NCI-H748 treated with DMSO at 0.1 percent for 48 hours (cell line): ENCODE results near the gene LRP10.
"Not testable (repeated sequence)": the region's sequence is repeated elsewhere in the genome, so short reads cannot be mapped to it uniquely, and the experiment has no call there.

Source experiments
- DNase-seq: peaks from one replicate; lab custom pipeline; 2025; lab: John Stamatoyannopoulos, UW

LRP10 gene

DNA sequence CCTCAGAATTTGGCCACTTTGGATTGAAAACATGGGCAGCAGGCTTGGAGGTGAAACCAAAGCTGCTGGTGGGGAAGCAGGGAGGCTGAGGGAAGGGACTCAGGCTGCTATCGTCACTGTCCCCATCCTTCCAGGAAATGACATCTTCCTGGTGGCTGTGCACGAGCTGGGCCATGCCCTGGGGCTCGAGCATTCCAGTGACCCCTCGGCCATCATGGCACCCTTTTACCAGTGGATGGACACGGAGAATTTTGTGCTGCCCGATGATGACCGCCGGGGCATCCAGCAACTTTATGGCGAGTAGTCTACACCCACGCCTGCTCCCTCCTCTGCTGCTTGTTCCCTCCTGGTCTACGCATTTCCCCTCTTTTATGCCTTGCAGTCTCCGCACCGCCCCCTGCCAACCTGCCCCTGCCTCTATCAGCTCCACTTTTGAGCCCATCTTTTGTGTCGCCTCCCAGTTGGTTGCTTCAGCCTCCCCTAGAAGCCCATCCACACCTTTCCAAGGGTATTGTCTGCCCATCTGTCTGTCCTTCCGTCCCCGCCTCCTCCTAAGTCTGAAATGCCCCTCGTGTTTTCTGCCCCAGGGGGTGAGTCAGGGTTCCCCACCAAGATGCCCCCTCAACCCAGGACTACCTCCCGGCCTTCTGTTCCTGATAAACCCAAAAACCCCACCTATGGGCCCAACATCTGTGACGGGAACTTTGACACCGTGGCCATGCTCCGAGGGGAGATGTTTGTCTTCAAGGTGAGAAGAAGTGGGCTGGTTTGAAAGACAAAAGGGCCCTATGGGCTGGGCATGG lies 28.2 kb upstream of the LRP10 start:
- DNase-seq, result no peak

- no peak for DNase-seq
Observed at GRCh38 chr14:22844221-22845102, 27.1 kb upstream of the LRP10 start.

GRCh38 chr14:22845103-22845394 lies 26.5 kb upstream of the LRP10 start:
- DNase-seq, result no peak

DNA sequence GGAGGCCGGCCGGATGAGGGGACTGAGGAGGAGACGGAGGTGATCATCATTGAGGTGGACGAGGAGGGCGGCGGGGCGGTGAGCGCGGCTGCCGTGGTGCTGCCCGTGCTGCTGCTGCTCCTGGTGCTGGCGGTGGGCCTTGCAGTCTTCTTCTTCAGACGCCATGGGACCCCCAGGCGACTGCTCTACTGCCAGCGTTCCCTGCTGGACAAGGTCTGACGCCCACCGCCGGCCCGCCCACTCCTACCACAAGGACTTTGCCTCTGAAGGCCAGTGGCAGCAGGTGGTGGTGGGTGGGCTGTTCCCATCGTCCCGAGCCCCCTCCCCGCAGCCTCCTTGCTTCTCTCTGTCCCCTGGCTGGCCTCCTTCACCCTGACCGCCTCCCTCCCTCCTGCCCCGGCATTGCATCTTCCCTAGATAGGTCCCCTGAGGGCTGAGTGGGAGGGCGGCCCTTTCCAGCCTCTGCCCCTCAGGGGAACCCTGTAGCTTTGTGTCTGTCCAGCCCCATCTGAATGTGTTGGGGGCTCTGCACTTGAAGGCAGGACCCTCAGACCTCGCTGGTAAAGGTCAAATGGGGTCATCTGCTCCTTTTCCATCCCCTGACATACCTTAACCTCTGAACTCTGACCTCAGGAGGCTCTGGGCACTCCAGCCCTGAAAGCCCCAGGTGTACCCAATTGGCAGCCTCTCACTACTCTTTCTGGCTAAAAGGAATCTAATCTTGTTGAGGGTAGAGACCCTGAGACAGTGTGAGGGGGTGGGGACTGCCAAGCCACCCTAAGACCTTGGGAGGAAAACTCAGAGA lies 25.5 kb upstream of the LRP10 start:
- no peak for DNase-seq

- DNase-seq, result no peak
Observed at GRCh38 chr14:22846811-22847307, 24.7 kb upstream of the LRP10 start.

GRCh38 chr14:22847661-22848341 lies 23.7 kb upstream of the LRP10 start:
- no peak for DNase-seq

GRCh38 chr14:22848351-22849164 lies 23.0 kb upstream of the LRP10 start:
- DNase-seq, result no peak

GRCh38 chr14:22849212-22849819 lies 22.2 kb upstream of the LRP10 start:
- no peak for DNase-seq

DNA sequence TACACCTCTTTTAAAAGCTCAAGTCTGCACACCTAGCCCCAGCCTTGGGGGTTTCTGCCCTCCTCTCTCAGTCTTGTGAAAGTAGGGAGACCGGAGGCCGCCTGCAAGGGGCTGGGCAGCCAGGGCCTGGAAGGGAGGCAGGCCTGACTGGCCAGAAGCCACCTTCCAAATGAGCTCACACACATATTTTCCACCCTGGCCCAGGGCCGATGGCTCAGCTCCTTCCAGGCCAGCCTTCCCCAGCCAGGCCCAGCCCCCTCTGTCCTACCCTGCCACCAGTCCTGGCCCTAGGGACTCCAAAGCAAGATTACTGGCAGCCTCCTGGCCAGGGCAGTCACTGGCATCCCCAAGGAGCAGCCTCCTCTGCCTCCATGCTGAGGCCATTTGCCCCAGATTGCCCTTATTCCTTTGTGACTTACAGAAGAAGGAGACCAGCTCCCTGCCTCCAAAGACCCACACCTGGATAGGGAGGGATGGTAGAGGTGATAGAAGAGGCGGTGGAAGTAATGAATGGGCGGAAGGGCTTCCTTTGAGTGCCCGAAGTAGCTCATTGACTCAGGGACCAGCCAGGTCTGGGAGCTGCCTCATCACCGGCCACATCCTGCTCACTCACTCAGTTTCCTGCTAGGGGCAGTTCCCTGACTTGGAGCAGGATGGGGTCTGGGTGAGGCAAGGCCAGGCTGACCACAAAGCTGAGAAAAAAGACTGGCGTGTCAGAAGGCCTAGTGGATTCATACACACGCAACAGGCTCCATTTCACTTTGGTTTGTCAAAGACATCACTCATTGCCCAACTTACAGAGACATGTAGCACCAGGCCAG lies 20.4 kb upstream of the LRP10 start:
- no peak for DNase-seq

GRCh38 chr14:22852178-22852577 lies 19.4 kb upstream of the LRP10 start:
- not testable (repeated sequence) for DNase-seq

- no peak for DNase-seq
Observed at GRCh38 chr14:22852599-22852939, 19.0 kb upstream of the LRP10 start.

GRCh38 chr14:22852940-22853767 lies 18.4 kb upstream of the LRP10 start:
- DNase-seq, result peak; percentile 39

DNA sequence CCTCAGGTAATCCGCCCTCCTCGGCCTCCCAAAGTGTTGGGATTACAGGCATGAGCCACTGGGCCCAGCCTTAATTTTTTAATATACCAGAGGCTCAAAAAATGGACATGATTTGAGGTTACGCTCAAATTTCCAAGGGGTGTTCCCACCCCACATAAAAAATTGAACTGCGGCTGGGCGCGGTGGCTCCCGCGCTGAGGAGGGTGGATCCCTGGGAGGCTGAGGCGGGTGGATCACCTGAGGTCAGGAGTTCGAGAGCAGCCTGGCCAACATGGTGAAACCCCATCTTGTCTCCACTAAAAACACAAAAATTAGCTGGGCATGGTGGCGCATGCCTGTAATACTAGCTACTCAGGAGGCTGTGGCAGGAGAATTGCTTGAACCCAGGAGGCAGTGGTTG lies 17.2 kb upstream of the LRP10 start:
- not testable (repeated sequence) for DNase-seq

- no peak for DNase-seq
Observed at GRCh38 chr14:22854963-22855724, 16.4 kb upstream of the LRP10 start.

GRCh38 chr14:22856428-22856827 lies 15.1 kb upstream of the LRP10 start:
- DNase-seq, result no peak

GRCh38 chr14:22860377-22860776 lies 11.2 kb upstream of the LRP10 start:
- DNase-seq, result not testable (repeated sequence)

DNA sequence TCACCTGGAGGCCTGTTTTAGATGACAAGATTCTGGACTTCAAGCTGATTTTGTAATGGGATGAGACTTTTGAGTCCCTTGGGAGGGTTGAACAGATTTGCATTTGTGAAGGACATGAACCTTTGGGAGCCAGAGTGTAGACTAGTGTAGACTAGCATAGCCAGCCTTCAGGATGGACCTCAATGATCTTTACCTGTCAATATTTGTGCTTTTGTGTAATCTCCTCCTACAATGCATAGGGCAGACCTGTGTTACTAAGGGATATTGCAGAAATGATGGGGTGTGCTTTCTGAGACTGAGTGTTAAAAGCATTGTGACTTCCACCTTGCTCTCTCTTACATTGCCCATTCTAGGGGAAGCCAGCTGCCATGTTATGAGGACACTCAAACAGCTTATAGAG lies 9.9 kb upstream of the LRP10 start:
- DNase-seq, result no peak

GRCh38 chr14:22864979-22865378 lies 6.6 kb upstream of the LRP10 start:
- DNase-seq, result no peak
